Measurements from ENCODE around the gene RIMBP3C.

DNA sequence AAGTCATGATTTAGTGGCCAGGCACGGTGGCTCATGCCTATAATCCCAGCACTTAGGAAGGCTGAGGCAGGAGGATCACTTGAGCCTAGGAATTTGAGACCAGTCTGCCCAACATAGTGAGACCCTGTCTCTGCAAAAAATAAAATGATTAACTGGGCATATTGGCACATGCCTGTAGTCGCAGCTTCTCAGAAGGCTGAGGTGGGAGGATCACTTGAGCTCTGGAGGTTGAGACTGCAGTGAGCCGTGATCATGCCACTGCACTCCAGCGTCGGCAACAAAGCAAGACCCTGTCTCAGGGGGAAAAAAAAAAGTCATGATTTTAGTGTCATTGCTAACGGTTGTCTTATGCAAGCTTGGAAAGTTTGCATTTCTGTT, 28.2 kb upstream of the RIMBP3C start:
- TF ChIP-seq, protein P1, sequence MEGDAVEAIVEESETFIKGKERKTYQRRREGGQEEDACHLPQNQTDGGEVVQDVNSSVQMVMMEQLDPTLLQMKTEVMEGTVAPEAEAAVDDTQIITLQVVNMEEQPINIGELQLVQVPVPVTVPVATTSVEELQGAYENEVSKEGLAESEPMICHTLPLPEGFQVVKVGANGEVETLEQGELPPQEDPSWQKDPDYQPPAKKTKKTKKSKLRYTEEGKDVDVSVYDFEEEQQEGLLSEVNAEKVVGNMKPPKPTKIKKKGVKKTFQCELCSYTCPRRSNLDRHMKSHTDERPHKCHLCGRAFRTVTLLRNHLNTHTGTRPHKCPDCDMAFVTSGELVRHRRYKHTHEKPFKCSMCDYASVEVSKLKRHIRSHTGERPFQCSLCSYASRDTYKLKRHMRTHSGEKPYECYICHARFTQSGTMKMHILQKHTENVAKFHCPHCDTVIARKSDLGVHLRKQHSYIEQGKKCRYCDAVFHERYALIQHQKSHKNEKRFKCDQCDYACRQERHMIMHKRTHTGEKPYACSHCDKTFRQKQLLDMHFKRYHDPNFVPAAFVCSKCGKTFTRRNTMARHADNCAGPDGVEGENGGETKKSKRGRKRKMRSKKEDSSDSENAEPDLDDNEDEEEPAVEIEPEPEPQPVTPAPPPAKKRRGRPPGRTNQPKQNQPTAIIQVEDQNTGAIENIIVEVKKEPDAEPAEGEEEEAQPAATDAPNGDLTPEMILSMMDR (IDR thresholded peaks at IDR 0.05), result no peak
- TF ChIP-seq POLR2AphosphoS5 (IDR thresholded peaks at IDR 0.05) (no peak), EP300 (IDR thresholded peaks at IDR 0.05) (no peak), POLR2A (IDR thresholded peaks at IDR 0.05; ENCODE audit: low read depth) (no peak)

Data from esophagus muscularis mucosa (tissue), 4 donors.